GM23338 (cell line): Measurements from ENCODE around the gene HSD11B1. TPM values are rescaled to one million over a fixed set of nuclear protein-coding genes. Genes with fewer than 3 reads are reported as not detected.
A peak's percentile ranks its signal among the peaks of the same experiment; 100 is the strongest.

ENCODE experiments used
- ATAC-seq: fragments of 200-7000 bp; cut with Tn5 transposase; 3 replicates; pipeline ENCODE4 v1.9.1; 2020
- DNase-seq: peaks from one replicate; pipeline ENCODE4 v3.0.0-alpha.2; 2015; ENCODE audit warnings: low spot score
- H2AFZ ChIP-seq: fragments of 200-600 bp; sonication (generic); 2 replicates; pipeline ENCODE4 v1.8.0; 2016; ENCODE audit warnings: antibody characterized with exemption, mild to moderate bottlenecking, moderate library complexity
- H3F3A ChIP-seq: fragments of 200-600 bp; sonication (generic); replicated peaks from 2 replicates; pipeline ENCODE4 v1.8.0; 2017; ENCODE audit warnings: antibody characterized with exemption, mixed run types, low read depth
- H3K27ac ChIP-seq: fragments of 200-600 bp; sonication (generic); 2 replicates; pipeline ENCODE4 v1.6.1; 2016; ENCODE audit warnings: low read depth
- H3K27me3 ChIP-seq: fragments of 200-600 bp; sonication (generic); 2 replicates; pipeline ENCODE4 v1.8.0; 2016; ENCODE audit warnings: mild to moderate bottlenecking, mixed run types, moderate library complexity; ENCODE audit not compliant: insufficient read depth
- H3K36me3 ChIP-seq: fragments of 200-600 bp; sonication (generic); 2 replicates; pipeline ENCODE4 v1.8.0; 2016; ENCODE audit warnings: mild to moderate bottlenecking; ENCODE audit not compliant: insufficient read depth
- H3K4me1 ChIP-seq: fragments of 200-600 bp; sonication (generic); 2 replicates; pipeline ENCODE4 v1.8.0; 2016; ENCODE audit warnings: mild to moderate bottlenecking, moderate library complexity; ENCODE audit not compliant: insufficient read depth
- H3K4me2 ChIP-seq: fragments of 200-600 bp; sonication (generic); 2 replicates; pipeline ENCODE4 v1.7.1; 2017; ENCODE audit warnings: mixed run types
- H3K4me3 ChIP-seq: fragments of 200-600 bp; sonication (generic); 2 replicates; pipeline ENCODE4 v1.6.1; 2016; ENCODE audit warnings: mixed run types
- H3K79me2 ChIP-seq: fragments of 200-600 bp; sonication (generic); replicated peaks from 2 replicates; pipeline ENCODE4 v1.8.0; 2017; ENCODE audit warnings: mild to moderate bottlenecking; ENCODE audit not compliant: insufficient read depth
- H3K9me2 ChIP-seq: fragments of 200-600 bp; sonication (generic); 2 replicates; pipeline ENCODE4 v1.8.0; 2017; ENCODE audit not compliant: insufficient read depth
- H4K20me1 ChIP-seq: fragments of 200-600 bp; sonication (generic); replicated peaks from 2 replicates; pipeline ENCODE4 v1.8.0; 2017; ENCODE audit warnings: mild to moderate bottlenecking; ENCODE audit not compliant: insufficient read depth
- H3K27ac Mint-ChIP-seq: 2 replicates; pipeline ENCODE4 v1.8.0; 2020; ENCODE audit warnings: inconsistent platforms, mild to moderate bottlenecking, moderate library complexity, mixed read lengths
- H3K27me3 Mint-ChIP-seq: 3 replicates; pipeline ENCODE4 v1.8.0; 2022; ENCODE audit warnings: low read depth, mild to moderate bottlenecking, moderate library complexity, mixed read lengths, inconsistent platforms; ENCODE audit not compliant: insufficient read depth, poor library complexity
- H3K36me3 Mint-ChIP-seq: 3 replicates; pipeline ENCODE4 v1.8.0; 2021; ENCODE audit warnings: low read depth, mild to moderate bottlenecking, inconsistent platforms, moderate library complexity, mixed read lengths
- H3K4me1 Mint-ChIP-seq: 3 replicates; pipeline ENCODE4 v1.8.0; 2020; ENCODE audit warnings: mild to moderate bottlenecking, inconsistent platforms, mixed read lengths
- H3K4me3 Mint-ChIP-seq: 3 replicates; pipeline ENCODE4 v1.8.0; 2021; ENCODE audit warnings: moderate library complexity, mild to moderate bottlenecking, inconsistent platforms, mixed read lengths
- H3K9me3 Mint-ChIP-seq: 3 replicates; pipeline ENCODE4 v1.8.0; 2020; ENCODE audit warnings: moderate library complexity, mild to moderate bottlenecking, inconsistent platforms, mixed read lengths
- CREB1 ChIP-seq: fragments of 250-450 bp; sonication (Bioruptor Pico); IDR thresholded peaks from 2 replicates; pipeline ENCODE4 v1.5.0; 2020; ENCODE audit warnings: low read depth, mild to moderate bottlenecking, moderate library complexity
- CTCF ChIP-seq, 2 experiments: fragments of 200-600 bp in 1 of 2; sonication (generic) in 1 of 2; conservative IDR thresholded peaks; 2 replicates each; pipeline versions ENCODE4 v1.5.1 to v1.6.1; 2016 to 2017; ENCODE audit warnings: antibody characterized with exemption in 2 of 2, low read depth in 2 of 2, mild to moderate bottlenecking in 2 of 2, moderate library complexity in 1 of 2
- EZH2 ChIP-seq: fragments of 200-600 bp; sonication (generic); IDR thresholded peaks from one replicate; pipeline ENCODE4 v1.8.0; 2017; ENCODE audit warnings: antibody characterized with exemption, mild to moderate bottlenecking, low read depth; ENCODE audit not compliant: unreplicated experiment
- EZH2phosphoT487 ChIP-seq: fragments of 200-600 bp; sonication (generic); IDR thresholded peaks from one replicate; pipeline ENCODE4 v1.8.1; 2018; ENCODE audit warnings: antibody characterized with exemption; ENCODE audit not compliant: unreplicated experiment
- JUNB ChIP-seq: IDR thresholded peaks from one replicate; pipeline ENCODE4 v1.6.1; 2016; ENCODE audit warnings: antibody characterized with exemption; ENCODE audit not compliant: unreplicated experiment
- NANOG ChIP-seq: IDR thresholded peaks from 2 replicates; pipeline ENCODE4 v1.6.1; 2016; ENCODE audit warnings: antibody characterized with exemption, borderline replicate concordance
- POLR2AphosphoS5 ChIP-seq: IDR thresholded peaks from 2 replicates; pipeline ENCODE4 v1.6.1; 2016; ENCODE audit warnings: antibody characterized with exemption, low read depth
- REST ChIP-seq: IDR thresholded peaks from one replicate; pipeline ENCODE4 v1.6.1; 2018; ENCODE audit warnings: antibody characterized with exemption; ENCODE audit not compliant: unreplicated experiment
- STAT1 ChIP-seq: IDR thresholded peaks from one replicate; pipeline ENCODE4 v1.6.1; 2016; ENCODE audit warnings: antibody characterized with exemption; ENCODE audit not compliant: unreplicated experiment
- ZNF114 ChIP-seq: fragments of 250-450 bp; sonication (Bioruptor Pico); IDR thresholded peaks from 2 replicates; pipeline ENCODE4 v1.5.0; 2020; ENCODE audit warnings: mild to moderate bottlenecking, moderate library complexity
- polyA plus RNA-seq: library from polyadenylated mRNA; unstranded; fragments of >200 nt; fragmentation: Nextera tagmentation; extraction: Ambion mirVana; gene quantifications from 2 replicates; pipeline ENCODE4 v1.2.1, GENCODE V29; 2016
- total RNA-seq: library from RNA; depleted of rRNA; stranded (reverse); fragments of >200 nt; shearing (Covaris generic); gene quantifications from 2 replicates; pipeline ENCODE4 v1.2.3, GENCODE V29; 2014

The HSD11B1 gene
- total and polyA plus RNA-seq, 2 experiments from 2014 or later: not detected

GRCh38 chr1:209673631-209674417 lies 30.8 kb upstream of the HSD11B1 start:
- Histone ChIP-seq H3K4me3 (peak overlapping the region; percentile 83; the same call in 1 of the 2 replicates), H4K20me1 (no peaks in the 10 kb centered on the region), H3K4me2 (peak overlapping the region; percentile 99), H3K9me2 (peaks cover 15% of the 10 kb centered on the region; the same call in 1 of the 2 replicates), H3K27me3 (peaks cover 65% of the 10 kb centered on the region), H3K27ac (no peak overlapping the region; the same call in 1 of the 2 replicates), H2AFZ (peak overlapping the region; percentile 63; the same call in 1 of the 2 replicates), H3F3A (no peaks in the 10 kb centered on the region), H3K79me2 (no peaks in the 10 kb centered on the region), H3K36me3 (no peaks in the 10 kb centered on the region), H3K4me1 (peaks cover 19% of the 10 kb centered on the region)
- Mint-ChIP-seq H3K9me3 (no peaks in the 10 kb centered on the region; the same call in 2 of the 3 replicates), H3K27me3 (peaks cover 45% of the 10 kb centered on the region), H3K4me3 (peak overlapping the region; percentile 79), H3K4me1 (peaks cover 25% of the 10 kb centered on the region), H3K27ac (peak overlapping the region; percentile 72; the same call in 1 of the 2 replicates), H3K36me3 (no peaks in the 10 kb centered on the region)
- ATAC-seq (no peak), DNase-seq (no peak)
- no peak for TF ChIP-seq CTCF (conservative IDR thresholded peaks at IDR 0.05; ENCODE audit: low read depth in 2 of 2)
- TF ChIP-seq ZNF114 (CRISPR knock-in tag): no peak
- TF ChIP-seq EZH2: no peak
- no peak for TF ChIP-seq NANOG
- no peak for TF ChIP-seq STAT1
- TF ChIP-seq JUNB: no peak
- TF ChIP-seq EZH2phosphoT487: no peak
- TF ChIP-seq REST: no peak
- no peak for TF ChIP-seq CREB1 (CRISPR knock-in tag)
- no peak for TF ChIP-seq POLR2AphosphoS5
